ENCODE data around the gene TBC1D5. TPM values are rescaled to one million over a fixed set of nuclear protein-coding genes. Genes with fewer than 3 reads are reported as not detected.

Gene TBC1D5
- total RNA-seq, 1 donor from 2014 or later, result 32.1 TPM

GRCh38 chr3:17772556-17772955 is 30.1 kb upstream of the TBC1D5 start:
- H3K4me3 ChIP-seq (ENCODE audit: low read depth, low read length), result no peak overlapping the region
- no peak for DNase-seq (ENCODE audit: low read depth)
- TF ChIP-seq CTCF (conservative IDR thresholded peaks at IDR 0.05; ENCODE audit: low read depth, low read length), result no peak

- DNase-seq (ENCODE audit: low read depth), result no peak
- no peak overlapping the region for H3K4me3 ChIP-seq (ENCODE audit: low read depth, low read length)
- no peak for TF ChIP-seq CTCF (conservative IDR thresholded peaks at IDR 0.05; ENCODE audit: low read depth, low read length)
Observed at GRCh38 chr3:17771177-17772017, 29.0 kb upstream of the TBC1D5 start.

- no peak for DNase-seq (ENCODE audit: low read depth)
- H3K4me3 ChIP-seq (ENCODE audit: low read depth, low read length), result no peak overlapping the region
- no peak for TF ChIP-seq CTCF (conservative IDR thresholded peaks at IDR 0.05; ENCODE audit: low read depth, low read length)
Observed at GRCh38 chr3:17770682-17771081, 28.3 kb upstream of the TBC1D5 start.

GRCh38 chr3:17765819-17766472 is 23.5 kb upstream of the TBC1D5 start:
- DNase-seq (ENCODE audit: low read depth), result no peak
- no peak overlapping the region for H3K4me3 ChIP-seq (ENCODE audit: low read depth, low read length)

GRCh38 chr3:17761563-17761962 is 19.1 kb upstream of the TBC1D5 start:
- no peak for DNase-seq (ENCODE audit: low read depth)
- no peak for TF ChIP-seq CTCF (conservative IDR thresholded peaks at IDR 0.05; ENCODE audit: low read depth, low read length)
- H3K4me3 ChIP-seq (ENCODE audit: low read depth, low read length), result no peak overlapping the region

More at GRCh38 chr3:17765819-17766472, 23.5 kb upstream of the TBC1D5 start:
- TF ChIP-seq CTCF (conservative IDR thresholded peaks at IDR 0.05; ENCODE audit: low read depth, low read length), result no peak

GRCh38 chr3:17759901-17760300 is 17.5 kb upstream of the TBC1D5 start:
- no peak overlapping the region for H3K4me3 ChIP-seq (ENCODE audit: low read depth, low read length)
- no peak for DNase-seq (ENCODE audit: low read depth)
- TF ChIP-seq CTCF (conservative IDR thresholded peaks at IDR 0.05; ENCODE audit: low read depth, low read length), result no peak

All from epithelial cell of proximal tubule (primary cell).